G401.6 (cell line): Measurements from ENCODE around the gene C11orf65.

ENCODE experiments used
- FAIRE-seq: peaks from 2 replicates; lab custom pipeline; 2012; peaks lifted over from hg19 to GRCh38; lab: Jason Lieb, UNC

C11orf65 gene

GRCh38 chr11:108467091-108467823 is at the start of gene C11orf65:
C11orf65 (minus strand) TSS chr11:108467529; CDS start chr11:108461559, 5,970 bp downstream.
- FAIRE-seq = peak; percentile 99

GRCh38 chr11:108516125-108516524 is 48.8 kb upstream of the C11orf65 start:
- FAIRE-seq = no peak

- FAIRE-seq = no peak
These were observed 45.4 kb upstream of the C11orf65 start for GRCh38 chr11:108512708-108513107.

GRCh38 chr11:108511851-108512474 is 44.6 kb upstream of the C11orf65 start:
- FAIRE-seq = no peak

GRCh38 chr11:108508653-108509593 is 41.6 kb upstream of the C11orf65 start:
- no peak for FAIRE-seq

- no peak for FAIRE-seq
These were observed 34.1 kb upstream of the C11orf65 start for GRCh38 chr11:108501396-108501795.

- no peak for FAIRE-seq
These were observed 33.4 kb upstream of the C11orf65 start for GRCh38 chr11:108500721-108501120.

- FAIRE-seq = no peak
These were observed 32.8 kb upstream of the C11orf65 start for GRCh38 chr11:108500169-108500568.

- no peak for FAIRE-seq
These were observed 31.6 kb upstream of the C11orf65 start for GRCh38 chr11:108498816-108499408.

- no peak for FAIRE-seq
These were observed 30.9 kb upstream of the C11orf65 start, which contains the start of gene POGLUT3 for GRCh38 chr11:108498046-108498815. POGLUT3 (minus strand) TSS chr11:108498384; CDS start chr11:108498366, 18 bp downstream.

GRCh38 chr11:108497317-108498045 is 30.2 kb upstream of the C11orf65 start:
- peak; percentile 99 for FAIRE-seq

GRCh38 chr11:108496643-108497256 is 29.4 kb upstream of the C11orf65 start:
- no peak for FAIRE-seq

- no peak for FAIRE-seq
These were observed 28.0 kb upstream of the C11orf65 start for GRCh38 chr11:108495326-108495725.

- no peak for FAIRE-seq
These were observed 26.9 kb upstream of the C11orf65 start for GRCh38 chr11:108494182-108494581.

- no peak for FAIRE-seq
These were observed 24.6 kb upstream of the C11orf65 start for GRCh38 chr11:108491936-108492335.

GRCh38 chr11:108486828-108487227 is 19.5 kb upstream of the C11orf65 start:
- no peak for FAIRE-seq

- FAIRE-seq = no peak
These were observed 19.0 kb upstream of the C11orf65 start for GRCh38 chr11:108486331-108486730.

GRCh38 chr11:108483163-108483562 is 15.8 kb upstream of the C11orf65 start:
- no peak for FAIRE-seq

GRCh38 chr11:108474664-108475463 is 7.5 kb upstream of the C11orf65 start:
- FAIRE-seq = no peak
